ENCODE measurements around the gene ATP1B4.

Gene ATP1B4

GRCh38 chrX:120377179-120377578 lies 15.3 kb downstream of the ATP1B4 start:
- DNase-seq (ENCODE audit: low read depth): no peak

- no peak for DNase-seq (ENCODE audit: low read depth)
Measured at GRCh38 chrX:120377715-120378114, 15.8 kb downstream of the ATP1B4 start.

- no peak for DNase-seq (ENCODE audit: low read depth)
Measured at GRCh38 chrX:120378570-120378969, 16.7 kb downstream of the ATP1B4 start.

- DNase-seq (ENCODE audit: low read depth): no peak
Measured at GRCh38 chrX:120379937-120380681, 18.2 kb downstream of the ATP1B4 start.

GRCh38 chrX:120380699-120381098 lies 18.8 kb downstream of the ATP1B4 start:
- DNase-seq (ENCODE audit: low read depth): no peak

GRCh38 chrX:120401301-120401700 lies 39.4 kb downstream of the ATP1B4 start:
- DNase-seq (ENCODE audit: low read depth): no peak

GRCh38 chrX:120402369-120402768 lies 40.5 kb downstream of the ATP1B4 start:
- no peak for DNase-seq (ENCODE audit: low read depth)

- no peak for DNase-seq (ENCODE audit: low read depth)
Measured at GRCh38 chrX:120406638-120407037, 44.7 kb downstream of the ATP1B4 start.

- no peak for DNase-seq (ENCODE audit: low read depth)
Measured at GRCh38 chrX:120408168-120408567, 46.3 kb downstream of the ATP1B4 start.

- DNase-seq (ENCODE audit: low read depth): no peak
Measured at GRCh38 chrX:120419463-120419862, 57.6 kb downstream of the ATP1B4 start.

GRCh38 chrX:120426599-120426998 lies 64.7 kb downstream of the ATP1B4 start:
- DNase-seq (ENCODE audit: low read depth): no peak

GRCh38 chrX:120428309-120428708 lies 66.4 kb downstream of the ATP1B4 start:
- DNase-seq (ENCODE audit: low read depth): no peak

- no peak for DNase-seq (ENCODE audit: low read depth)
Measured at GRCh38 chrX:120429776-120430540, 68.1 kb downstream of the ATP1B4 start.

All from stimulated activated CD4-positive, alpha-beta T cell treated with anti-CD3 and anti-CD28 coated beads, Interleukin-2, amount 100 ng/mL, for 4 hours (primary cell).